T-helper 9 cell (primary cell): Measurements from ENCODE around the gene COG1.

ENCODE experiments used
- DNase-seq: peaks from one replicate; pipeline ENCODE4 v3.0.0-alpha.2; 2020

Gene COG1

DNA sequence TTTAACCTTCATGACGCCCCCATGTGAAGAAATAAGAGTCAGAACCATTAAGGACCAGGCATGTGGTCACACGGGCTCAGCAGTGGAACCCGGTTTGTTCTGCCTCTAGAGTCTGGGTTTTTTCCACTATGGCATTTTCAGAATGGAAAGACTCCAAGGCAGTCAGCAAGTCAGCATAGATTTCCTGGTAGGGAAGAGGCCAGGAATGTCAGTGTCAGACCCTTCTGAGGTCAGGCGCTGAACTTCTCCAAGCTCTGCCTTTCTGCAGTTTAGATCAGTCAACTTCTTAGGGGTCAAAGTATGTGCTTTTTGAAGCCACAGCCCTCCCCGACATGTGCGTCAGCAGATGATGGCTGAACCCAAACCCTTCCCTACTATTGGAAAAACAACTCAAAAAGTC, 24.2 kb upstream of the COG1 start:
- DNase-seq, result no peak

DNA sequence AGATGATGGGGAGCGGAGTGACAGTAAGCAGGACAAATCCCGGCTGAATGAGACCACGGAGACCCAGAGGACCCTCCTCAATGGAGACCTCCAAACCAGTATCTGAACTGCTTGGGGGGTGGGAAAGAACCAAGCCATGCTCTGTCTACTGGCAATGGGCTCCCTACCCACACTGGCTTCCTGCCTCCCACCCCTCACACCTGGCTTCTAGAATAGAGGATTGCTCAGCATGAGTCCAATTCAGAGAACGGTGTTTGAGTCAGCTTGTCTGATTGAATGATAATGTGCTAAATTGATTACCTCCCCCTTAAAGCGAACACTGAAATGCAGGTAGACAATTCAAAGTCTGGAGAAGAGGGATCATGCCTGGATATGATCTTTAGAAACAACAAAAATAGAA, 22.5 kb upstream of the COG1 start:
- DNase-seq, result no peak

DNA sequence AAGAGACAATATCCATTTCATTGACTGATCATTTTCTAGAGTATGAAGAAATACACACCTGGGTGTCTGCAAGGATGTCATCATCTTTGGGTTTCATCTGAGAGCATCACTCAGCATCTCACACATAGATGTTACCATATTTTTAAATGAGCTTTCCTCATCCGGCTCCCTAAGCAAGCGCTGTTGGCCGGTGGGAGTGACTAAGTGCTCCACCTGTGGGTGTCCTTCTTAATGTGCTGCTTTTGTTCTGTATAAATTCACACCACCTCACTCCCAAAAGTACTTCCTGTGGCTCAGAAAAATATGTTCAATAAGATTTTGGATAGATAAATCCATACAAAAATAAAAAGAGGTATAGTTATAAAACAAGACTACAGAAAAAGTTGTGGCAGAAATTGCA, 20.6 kb upstream of the COG1 start:
- no peak for DNase-seq

DNA sequence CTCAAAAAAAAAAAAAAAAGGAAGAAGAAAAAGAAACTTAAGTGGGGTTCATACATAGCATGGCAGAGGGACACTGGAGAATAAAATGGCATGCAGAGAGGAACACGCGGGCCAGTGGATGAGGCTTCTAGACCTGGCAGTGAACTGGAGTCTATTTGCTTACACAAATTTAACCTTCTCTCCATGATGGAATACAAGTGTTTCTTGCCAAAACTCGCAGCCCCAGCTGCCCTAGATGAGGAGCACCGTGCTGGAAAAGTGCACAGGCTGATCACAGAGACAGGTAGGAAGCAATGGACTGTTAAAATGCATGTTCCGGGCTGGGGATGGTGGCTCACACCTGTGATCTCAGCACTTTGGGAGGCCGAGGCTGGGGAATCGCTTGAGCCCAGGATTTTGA, 18.7 kb upstream of the COG1 start:
- no peak for DNase-seq

DNA sequence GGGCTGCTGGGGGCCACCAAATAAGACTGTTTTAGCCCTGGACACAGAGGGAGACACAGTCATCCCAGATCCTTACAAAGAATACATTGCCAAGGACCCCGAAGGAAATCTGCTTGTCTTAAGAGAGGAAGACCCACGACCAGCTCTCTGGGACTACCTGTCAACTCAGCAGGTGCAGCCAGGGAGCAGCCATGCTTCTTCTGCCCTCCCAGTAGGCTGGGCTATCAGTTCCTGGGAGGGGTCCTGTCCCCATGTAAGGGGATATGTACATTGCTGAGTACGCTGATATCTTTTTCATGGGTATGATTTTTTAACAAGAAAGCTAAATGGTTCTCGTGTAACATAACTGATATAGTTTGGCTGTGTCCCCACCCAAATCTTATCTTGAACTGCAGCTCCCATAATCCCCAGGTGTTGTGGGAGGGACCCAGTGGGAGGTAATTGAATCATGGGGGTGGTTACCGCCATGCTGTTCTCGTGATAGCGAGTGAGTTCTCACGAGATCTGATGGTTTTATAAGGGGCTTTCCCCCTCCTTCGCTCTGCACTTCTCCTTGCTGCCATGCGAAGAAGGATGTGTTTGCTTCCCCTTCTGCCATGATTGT, 16.8 kb upstream of the COG1 start:
- no peak for DNase-seq

DNA sequence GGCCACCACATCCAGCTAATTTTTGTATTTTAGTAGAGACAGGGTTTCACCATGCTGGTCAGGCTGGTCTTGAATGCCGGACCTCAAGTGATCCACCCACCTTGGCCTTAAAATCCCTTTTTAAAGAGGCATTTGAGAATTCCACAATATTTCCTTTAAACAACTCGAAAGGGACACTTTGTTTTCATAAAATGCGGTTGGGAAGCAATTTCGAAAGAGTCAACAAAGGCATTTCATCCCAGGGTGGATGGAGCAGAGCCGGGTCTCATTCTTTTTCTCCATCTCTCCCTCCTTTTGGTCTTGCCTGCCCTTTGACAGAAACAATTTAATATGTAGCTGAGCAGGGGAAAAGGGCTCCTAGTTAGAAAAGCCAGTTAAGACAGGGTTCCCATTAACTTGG, 13.5 kb upstream of the COG1 start:
- DNase-seq, result no peak

DNA sequence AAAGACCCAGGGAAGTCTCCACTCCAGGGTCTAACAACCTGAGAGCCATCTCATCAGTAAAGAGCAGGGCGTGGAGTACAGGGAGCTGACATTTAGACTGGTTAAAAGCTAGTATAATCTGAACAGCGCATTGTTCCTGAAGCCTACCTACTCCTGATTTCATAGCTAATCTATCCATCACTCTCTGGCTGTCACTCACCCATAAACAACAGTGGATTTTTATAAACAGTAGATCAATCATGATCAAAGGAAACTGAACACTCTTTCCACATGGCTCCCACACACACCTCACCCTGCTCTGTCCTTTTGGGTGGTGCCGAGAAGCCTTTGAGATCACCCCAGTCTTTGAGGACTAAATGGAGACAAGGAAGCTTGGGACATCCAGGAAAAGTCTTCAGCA, 13.0 kb upstream of the COG1 start:
- no peak for DNase-seq

DNA sequence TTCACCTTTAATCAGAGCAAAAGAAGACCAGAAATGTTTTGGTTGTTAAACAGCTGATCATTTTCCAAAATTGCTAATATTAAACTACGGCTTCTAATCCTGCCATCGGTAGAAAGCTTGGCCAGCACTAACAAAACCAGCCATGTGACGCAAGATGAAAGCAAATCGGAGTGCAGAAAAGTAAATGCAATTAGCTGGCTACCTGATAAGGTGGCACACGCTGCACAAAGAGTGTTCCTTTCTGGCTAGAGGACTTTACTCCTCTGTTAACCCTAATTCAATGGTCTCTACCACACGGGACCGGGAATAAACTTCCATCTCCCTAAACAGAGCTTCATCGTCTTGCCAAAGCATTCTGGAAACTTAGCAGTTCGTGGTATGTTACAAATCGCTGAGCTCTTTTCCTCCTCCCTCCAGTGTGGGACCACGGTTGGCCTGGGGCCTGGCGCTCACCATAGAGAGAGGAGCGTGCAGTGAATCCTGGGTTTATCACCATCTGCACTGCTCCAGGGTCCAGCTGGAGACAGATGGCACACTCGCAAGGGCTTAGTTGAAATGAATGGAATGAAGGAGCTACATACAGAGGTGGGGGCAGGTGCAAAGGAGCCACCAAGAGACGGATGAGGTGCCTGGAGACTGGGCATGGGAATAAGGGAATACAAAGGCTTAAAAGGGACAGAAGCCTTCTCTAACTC, 10.1 kb upstream of the COG1 start:
- DNase-seq, result no peak

DNA sequence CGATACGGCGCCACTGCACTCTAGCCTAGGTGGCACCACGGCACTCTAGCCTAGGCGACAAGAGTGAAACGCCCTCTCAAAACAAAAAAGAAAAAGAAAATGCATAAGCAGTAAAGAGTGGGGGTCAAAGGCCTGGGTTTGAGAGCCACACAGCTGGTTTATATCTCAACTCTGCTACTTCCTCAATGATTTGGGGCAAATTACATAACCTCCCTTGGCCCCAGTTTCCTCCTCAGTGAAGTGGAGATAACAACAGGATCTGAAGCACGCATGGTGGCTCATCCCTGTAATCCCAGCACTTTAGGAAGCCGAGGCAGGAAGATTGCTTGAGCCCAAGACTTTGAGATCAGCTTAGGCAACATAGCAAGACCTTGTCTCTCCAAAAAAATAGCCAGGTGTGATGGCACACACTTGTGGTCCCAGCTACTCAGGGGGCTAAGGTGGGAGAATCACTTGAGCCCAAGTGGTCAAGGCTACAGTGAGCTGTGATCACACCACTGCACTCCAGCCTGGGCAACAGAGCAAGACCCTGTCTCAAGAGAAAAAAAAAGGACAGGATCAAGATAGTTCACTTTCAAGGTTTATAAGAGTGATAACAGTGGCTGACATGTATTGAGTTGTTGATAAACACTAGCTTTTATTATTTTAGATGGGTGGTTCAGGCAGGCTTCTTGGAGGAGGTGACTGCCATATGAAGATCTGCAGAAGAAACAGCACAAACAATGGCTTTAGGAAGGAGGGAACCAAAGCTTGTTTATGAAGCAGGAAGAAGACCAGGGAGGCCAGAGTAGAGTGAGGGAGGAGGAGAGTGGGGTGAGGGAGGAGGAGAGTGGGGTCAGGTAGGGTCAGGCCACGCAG, 8.5 kb upstream of the COG1 start:
- DNase-seq, result no peak

DNA sequence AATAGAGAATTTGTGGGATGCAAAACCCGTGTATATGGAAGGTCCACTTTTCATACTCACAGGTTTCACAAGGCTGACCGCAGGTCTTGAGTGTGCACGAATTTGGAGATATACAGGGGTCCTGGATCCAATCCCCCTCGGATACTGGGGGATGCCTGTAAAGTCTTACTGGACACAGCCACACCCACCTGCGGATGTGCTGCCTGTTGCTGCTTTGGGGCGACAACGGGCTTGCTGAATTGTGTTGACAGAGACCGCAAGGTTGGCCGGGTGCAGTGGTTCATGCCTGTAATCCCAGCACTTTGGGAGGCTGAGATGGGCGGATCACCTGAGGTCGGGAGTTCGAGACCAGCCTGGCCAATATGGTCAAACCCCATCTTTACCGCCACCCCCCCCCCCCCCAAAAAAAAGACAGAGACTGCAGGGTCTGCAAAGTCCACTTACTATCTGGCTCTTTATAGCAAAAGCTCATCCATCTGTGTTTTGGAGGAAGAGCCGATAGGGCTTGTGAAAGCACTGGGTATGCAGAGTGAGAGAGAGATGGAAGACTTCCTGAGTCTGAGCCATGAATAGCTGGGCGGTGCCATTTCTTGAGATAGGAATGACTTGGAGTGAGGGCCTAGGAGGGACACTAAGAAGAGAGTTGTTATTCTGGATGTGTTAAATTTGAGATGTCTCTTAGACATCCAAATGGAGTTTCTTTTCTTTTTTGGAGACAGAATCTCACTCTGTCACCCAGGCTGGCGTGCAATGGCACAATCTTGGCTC, 6.4 kb upstream of the COG1 start:
- DNase-seq, result no peak

DNA sequence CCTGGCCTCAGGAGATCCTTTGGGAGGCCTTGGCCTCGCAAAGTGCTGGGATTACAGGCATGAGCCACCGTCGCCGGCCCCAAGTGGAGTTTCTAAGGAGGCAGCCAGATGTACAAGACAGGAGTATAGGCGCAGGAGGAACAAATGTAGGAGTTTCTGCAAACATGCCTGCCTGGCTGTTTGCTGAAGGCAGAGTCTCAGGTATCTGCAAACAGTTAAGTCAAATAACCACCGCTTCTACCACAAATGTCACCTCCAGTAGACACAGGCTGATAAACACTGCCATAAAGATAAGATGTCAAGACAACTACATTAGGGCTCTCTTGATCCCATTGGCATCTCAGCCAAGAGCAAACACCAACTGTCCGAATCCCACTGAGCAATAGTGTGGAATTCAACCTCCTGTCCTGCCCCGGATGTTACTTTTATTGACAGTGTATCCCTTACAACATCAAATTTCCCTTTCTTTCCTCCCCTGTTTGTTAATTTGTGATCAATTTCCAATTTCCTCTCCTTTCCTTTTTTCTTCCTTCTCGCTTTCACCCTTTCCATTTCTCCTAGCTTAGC, 5.6 kb upstream of the COG1 start:
- DNase-seq, result no peak

DNA sequence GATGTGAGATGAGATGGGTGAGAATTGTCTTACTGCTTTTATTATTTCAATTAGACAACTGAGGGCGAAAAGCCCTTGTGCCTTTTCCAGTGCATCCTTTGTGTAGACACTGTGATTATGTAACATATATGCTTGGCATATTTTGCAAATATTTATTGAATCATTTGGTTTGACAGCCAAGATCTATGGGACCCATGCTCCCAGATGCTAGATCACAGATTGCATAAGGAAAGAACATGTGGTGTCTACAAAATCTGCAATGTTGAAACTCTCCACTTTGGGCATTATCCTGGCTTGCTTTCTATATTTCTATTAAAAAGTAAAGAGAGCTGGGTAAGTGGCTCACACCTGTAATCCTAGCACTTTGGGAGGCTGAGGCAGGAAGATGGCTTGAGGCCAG, 4.8 kb upstream of the COG1 start:
- DNase-seq, result no peak

DNA sequence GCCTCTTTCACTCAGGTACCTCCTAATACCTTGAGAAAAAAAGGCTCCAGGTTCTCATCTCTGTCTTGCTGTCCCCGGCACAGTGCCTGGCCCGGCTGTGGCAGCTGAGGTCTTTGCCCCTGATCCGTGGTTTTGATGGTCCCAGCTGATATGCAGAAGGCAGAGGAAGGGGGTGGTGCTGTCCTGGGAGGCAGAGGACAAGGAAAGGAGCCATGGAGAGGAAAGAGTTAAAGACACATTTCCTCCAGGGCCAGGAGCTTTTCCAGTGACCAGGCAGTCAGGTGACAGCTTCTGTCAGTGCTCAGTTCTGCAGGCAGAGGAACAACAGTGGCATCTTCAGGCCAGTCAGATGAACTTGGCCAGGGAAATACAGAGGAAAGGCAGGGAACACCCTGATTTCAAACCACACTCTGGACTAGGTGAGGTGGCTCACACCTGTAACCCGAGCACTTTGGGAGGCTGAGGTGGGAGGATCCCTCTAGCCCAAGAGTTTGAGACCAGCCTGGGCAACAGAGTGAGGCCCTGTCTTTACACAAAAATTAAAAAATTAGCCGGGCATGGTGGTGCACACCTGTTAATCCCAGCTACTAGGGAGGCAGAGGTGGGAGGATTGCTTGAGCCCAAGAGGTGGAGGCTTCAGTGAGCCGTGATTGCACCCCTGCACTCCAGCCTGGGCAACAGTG, 3.3 kb upstream of the COG1 start:
- no peak for DNase-seq

DNA sequence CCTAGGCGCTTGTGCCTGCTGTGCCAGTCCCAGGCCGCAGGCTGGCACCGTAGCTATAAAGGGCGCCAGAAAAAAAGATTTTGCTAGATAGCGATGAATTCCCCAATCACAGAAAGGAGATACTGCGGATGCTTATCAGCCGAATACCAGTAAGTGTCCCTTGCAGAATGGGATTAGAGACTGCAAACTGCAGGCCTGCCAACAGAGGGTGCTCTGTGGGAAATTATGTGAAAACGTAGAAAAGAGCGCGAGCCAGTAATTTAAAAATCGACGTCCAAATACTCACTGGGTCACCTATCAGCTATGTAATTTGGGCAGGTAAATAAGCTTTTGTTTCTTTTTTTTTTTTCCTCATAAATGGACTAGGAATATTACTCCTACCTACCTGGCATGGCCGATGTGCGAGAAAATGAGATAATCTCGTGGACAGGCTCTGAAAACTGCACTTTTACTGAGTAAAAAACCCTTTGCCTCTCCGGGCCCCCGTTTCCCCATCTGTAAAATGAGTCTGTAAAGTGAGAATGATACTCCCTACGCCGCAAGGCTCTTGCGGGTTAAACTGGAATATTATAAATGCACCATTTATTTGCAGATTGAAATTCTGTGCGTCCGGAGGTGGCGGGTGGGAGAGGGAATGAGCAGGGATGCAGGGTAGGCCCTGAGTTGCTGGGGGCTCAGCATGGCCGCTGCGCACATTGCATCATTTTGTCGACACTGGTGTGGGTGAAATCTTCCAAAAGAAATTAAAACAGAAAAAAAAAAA, 1.2 kb upstream of the COG1 start:
- DNase-seq, result peak; percentile 53

DNA sequence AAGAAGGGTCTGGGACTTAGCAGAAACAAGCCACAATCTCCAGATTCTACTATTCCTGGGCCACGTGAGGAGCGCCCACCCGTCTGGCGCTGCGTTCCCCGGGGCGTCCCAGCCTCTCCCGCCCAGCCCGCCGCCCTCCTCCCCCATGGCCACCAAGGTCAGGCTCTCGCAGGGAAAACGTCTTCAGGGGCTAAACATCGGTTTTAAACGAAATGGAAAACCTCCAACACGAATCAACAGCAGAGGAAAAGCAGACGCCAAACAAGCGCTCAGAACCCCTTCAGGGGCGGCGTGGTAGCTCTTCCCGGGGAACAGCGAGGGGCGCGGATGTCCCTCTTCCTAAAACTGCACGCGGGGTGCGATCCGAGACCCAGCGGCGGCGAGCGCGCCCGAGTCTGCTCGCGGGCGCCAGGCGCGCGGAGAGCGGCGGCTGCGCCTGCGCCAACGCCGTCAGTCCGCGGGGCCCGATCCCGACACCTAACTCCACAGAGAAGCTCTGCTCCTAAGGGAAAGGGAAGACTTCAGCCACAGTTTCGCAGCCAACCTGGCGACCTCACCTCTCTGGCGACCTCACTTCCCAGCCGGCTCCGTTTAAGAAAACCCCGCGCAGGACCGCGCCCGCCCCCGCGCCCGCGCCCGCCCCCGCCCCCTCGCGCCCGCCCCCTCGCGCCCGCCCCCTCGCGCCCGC, 505 bp upstream of the COG1 start:
- DNase-seq, result peak; percentile 49

DNA sequence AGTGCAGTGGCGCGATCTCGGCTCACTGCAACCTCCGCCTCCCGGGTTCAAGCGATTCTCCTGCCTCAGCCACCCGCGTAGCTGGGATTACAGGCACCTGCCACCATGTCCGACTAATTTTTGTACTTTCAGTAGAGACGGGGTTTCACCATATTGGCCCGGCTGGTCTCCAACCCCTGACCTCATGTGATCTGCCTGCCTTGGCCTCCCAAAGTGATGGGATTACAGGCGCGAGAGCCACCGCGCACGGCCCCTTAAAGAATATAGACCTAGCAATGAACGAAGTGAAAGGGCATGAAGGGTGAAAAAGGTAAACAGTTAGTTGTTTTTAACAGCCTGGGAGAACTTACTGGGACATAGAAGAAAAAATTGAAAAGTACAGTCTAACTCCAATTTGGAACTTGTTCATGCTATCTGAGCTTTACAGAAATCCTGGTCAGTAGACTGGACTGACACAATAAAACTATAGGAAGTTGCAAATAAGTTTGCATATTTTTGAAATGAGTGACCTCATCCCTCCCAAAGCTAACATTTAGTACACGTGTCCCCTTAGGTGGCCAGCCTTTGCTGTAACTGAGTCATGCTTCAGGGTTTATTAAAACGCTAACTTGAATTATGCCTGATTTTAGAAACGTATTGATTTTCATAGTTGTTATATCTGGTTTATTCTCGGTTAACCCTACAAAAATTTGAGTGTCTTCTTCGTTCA, 1.8 kb downstream of the COG1 start:
- DNase-seq, result no peak

DNA sequence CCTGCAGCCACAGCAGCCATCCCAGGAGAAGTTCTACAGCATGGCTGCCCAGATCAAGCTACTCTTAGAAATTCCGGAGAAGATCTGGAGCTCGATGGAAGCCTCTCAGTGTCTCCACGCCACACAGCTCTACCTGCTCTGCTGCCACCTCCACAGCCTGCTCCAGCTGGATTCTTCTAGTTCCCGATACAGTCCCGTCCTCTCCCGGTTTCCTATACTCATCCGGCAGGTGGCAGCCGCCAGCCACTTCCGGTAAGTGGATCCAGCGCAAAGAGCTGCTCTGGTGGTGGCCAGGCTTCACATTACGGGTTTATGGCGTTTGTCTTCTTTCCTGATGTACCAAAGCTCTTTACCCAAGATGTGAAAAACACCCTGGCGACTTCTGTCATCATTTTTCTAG, 3.6 kb downstream of the COG1 start:
- DNase-seq, result no peak

DNA sequence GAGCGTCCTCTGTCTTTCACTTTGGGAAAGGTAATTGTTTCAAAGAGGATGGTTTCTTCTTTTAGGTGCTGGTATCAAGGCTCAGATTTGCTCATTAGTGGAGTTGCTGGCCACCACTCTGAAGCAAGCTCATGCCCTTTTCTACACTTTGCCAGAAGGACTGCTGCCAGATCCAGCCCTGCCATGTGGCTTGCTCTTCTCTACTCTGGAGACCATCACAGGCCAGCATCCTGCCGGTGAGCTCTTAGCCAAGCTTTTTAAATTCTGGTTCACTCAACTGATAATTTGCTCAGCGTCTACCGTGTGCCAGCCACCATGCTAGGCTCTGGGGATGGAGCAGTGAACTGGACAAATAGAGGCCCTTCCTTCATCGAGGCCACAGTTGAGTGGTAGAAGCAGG, 4.3 kb downstream of the COG1 start:
- DNase-seq, result no peak

DNA sequence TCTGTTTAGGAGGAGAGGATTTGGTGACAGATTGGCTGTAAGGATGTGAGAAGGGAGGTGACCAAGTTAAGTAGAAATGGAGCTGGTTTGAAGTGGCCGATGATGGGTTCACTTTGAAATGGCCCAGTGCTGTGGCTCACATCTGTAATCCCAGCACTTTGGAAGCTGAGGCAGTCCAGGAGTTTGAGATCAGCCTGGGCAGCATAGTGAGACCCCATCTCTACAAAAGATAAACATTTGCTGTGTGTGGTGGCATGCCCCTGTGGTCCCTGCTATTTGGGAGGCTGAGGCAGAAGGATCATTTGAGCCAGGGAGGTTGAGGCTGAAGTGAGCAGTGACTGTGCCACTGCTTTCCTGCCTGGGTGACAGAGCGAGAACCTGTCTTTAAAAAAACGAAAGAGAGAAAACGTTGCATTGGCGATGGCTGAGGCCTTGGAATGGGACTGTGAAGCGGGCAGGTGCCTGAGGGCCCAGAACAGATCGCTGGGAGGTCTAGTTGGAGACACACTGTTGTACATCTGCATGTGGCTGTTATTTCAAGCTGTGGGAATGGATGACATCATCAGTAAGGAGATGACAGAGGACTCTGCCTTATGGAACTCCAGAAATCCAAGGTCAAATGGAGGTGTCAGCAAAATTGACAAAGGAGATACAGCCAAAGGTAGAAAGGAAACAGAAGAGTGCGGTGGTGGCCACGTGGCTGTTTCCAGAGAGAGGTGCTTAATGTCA, 5.5 kb downstream of the COG1 start:
- no peak for DNase-seq

DNA sequence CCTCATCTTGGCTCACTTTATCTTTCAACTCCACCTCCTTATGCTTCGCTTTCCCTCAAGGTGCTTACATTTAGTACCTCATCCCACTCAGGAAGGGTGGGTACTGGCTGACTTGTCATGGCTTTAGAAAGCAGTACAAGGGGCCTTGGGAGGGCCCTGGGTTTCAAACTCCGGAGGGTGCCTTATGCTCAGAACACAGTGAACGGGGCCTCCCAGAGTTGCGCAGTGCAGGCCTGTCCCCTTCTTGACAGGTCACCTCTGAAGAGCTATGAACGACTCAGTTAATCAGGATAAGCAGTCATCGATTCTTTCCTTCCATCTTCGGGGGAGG, 6.0 kb downstream of the COG1 start:
- DNase-seq, result no peak
